Activated CD8-positive, alpha-beta T cell treated with anti-CD3 and anti-CD28 coated beads for 36 hours (primary cell): ENCODE data around the gene RAD51B. TPM values are rescaled to one million over a fixed set of nuclear protein-coding genes. Genes with fewer than 3 reads are reported as not detected.

ENCODE experiments used
- ATAC-seq: fragments of 200-7000 bp; cut with Tn5 transposase; one replicate; pipeline ENCODE4 v1.10.0; 2021; ENCODE audit warnings: mild to moderate bottlenecking, moderate library complexity
- CTCF ChIA-PET: fragments of 350-600 bp; sonication (Branson Sonifier 250); formaldehyde crosslinking; loops from one replicate; lab custom pipeline; 2021; ENCODE audit warnings: antibody characterized with exemption; lab: Charles Lee
- POLR2A ChIA-PET: fragments of 350-600 bp; sonication (Branson Sonifier 250); formaldehyde crosslinking; loops from one replicate; lab custom pipeline; 2021; ENCODE audit warnings: antibody characterized with exemption; lab: Charles Lee
- DNase-seq: peaks from one replicate; pipeline ENCODE4 v3.0.0-alpha.2; 2020
- H3K27ac Mint-ChIP-seq: one replicate; pipeline ENCODE4 v1.8.0; 2021; ENCODE audit warnings: mild to moderate bottlenecking, mixed read lengths
- H3K27me3 Mint-ChIP-seq: one replicate; pipeline ENCODE4 v1.8.0; 2021; ENCODE audit warnings: mixed read lengths
- H3K36me3 Mint-ChIP-seq: one replicate; pipeline ENCODE4 v1.8.0; 2021; ENCODE audit warnings: low read depth, mixed read lengths
- H3K4me1 Mint-ChIP-seq: one replicate; pipeline ENCODE4 v1.8.0; 2021; ENCODE audit warnings: low read depth, mixed read lengths
- H3K4me3 Mint-ChIP-seq: one replicate; pipeline ENCODE4 v1.8.0; 2021; ENCODE audit warnings: mild to moderate bottlenecking, moderate library complexity, mixed read lengths
- H3K9me3 Mint-ChIP-seq: one replicate; pipeline ENCODE4 v1.8.0; 2021; ENCODE audit warnings: mixed read lengths
- CTCF ChIP-seq: fragments of 200-600 bp; IDR thresholded peaks from one replicate; pipeline ENCODE4 v1.8.0; 2022; ENCODE audit warnings: antibody characterized with exemption, mild to moderate bottlenecking
- intact Hi-C: fragments of 100-400 bp; cut with micrococcal nuclease; formaldehyde crosslinking; loops from one replicate; pipeline ENCODE4 v1.10.0; 2022
- total RNA-seq, 2 experiments: library from RNA; stranded (reverse); gene quantifications; one replicate each; pipeline ENCODE4 v1.2.3, GENCODE V29; 2021

The RAD51B gene
- total RNA-seq, 2 experiments from 2014 or later, result 38.2 to 40.6 TPM

GRCh38 chr14:68401855-68402254, 582.3 kb downstream of the RAD51B start:
- POLR2A ChIA-PET, result interaction anchor here (1.5 kb wide), 1 partner anchor 9 kb away, joined by 3 read pairs; no protein-coding TSS in a partner anchor
- H3K27ac Mint-ChIP-seq, result peak overlapping the region; percentile 74
- CTCF ChIA-PET, result interaction anchor here (1.3 kb wide), 1 partner anchor 442 kb away, joined by 4 read pairs; no protein-coding TSS in a partner anchor

GRCh38 chr14:68402525-68403101, 583.0 kb downstream of the RAD51B start:
- ATAC-seq (no peak), DNase-seq (no peak)
- no peak overlapping the region for H3K4me3 Mint-ChIP-seq
- H3K36me3 Mint-ChIP-seq, result no peaks in the 10 kb centered on the region
- CTCF ChIA-PET, result interaction anchor here (1.7 kb wide), 1 partner anchor 153 kb away, joined by 5 read pairs; no protein-coding TSS in a partner anchor
- H3K27ac Mint-ChIP-seq, result peak overlapping the region; percentile 74
- no peaks in the 10 kb centered on the region for H3K27me3 Mint-ChIP-seq
- no peak for TF ChIP-seq CTCF
- intact Hi-C loops, result no loop called here
- H3K9me3 Mint-ChIP-seq, result no peaks in the 10 kb centered on the region
- H3K4me1 Mint-ChIP-seq, result peaks cover 40% of the 10 kb centered on the region
- POLR2A ChIA-PET, result interaction anchor here (1.5 kb wide), 1 partner anchor 10 kb away, joined by 3 read pairs; no protein-coding TSS in a partner anchor

More at GRCh38 chr14:68401855-68402254, 582.3 kb downstream of the RAD51B start:
- no peaks in the 10 kb centered on the region for H3K27me3 Mint-ChIP-seq
- DNase-seq (peak; percentile 12), ATAC-seq (peak; percentile 44)
- TF ChIP-seq CTCF, result no peak
- no peaks in the 10 kb centered on the region for H3K36me3 Mint-ChIP-seq
- intact Hi-C loops, result no loop called here
- no peak overlapping the region for H3K4me3 Mint-ChIP-seq
- peaks cover 38% of the 10 kb centered on the region for H3K4me1 Mint-ChIP-seq
- no peaks in the 10 kb centered on the region for H3K9me3 Mint-ChIP-seq

- no peak for ATAC-seq
- no peak for TF ChIP-seq CTCF
- intact Hi-C loops, result no loop called here
- CTCF ChIA-PET, result interaction anchor here (0.9 to 1.7 kb wide), 2 partner anchors 154 to 565 kb away, joined by 4 to 5 read pairs; no protein-coding TSS in a partner anchor
- Mint-ChIP-seq H3K27me3 (no peaks in the 10 kb centered on the region), H3K9me3 (no peaks in the 10 kb centered on the region), H3K36me3 (no peaks in the 10 kb centered on the region), H3K27ac (peak overlapping the region; percentile 79), H3K4me1 (peaks cover 46% of the 10 kb centered on the region), H3K4me3 (no peak overlapping the region)
- POLR2A ChIA-PET, result no interaction called here
- DNase-seq, result no peak
Observed at GRCh38 chr14:68403191-68404145, 583.9 kb downstream of the RAD51B start.

- TF ChIP-seq CTCF, result no peak
- Mint-ChIP-seq H3K36me3 (no peaks in the 10 kb centered on the region), H3K4me3 (no peak overlapping the region), H3K9me3 (no peaks in the 10 kb centered on the region), H3K4me1 (peaks cover 50% of the 10 kb centered on the region), H3K27ac (peak overlapping the region; percentile 79), H3K27me3 (no peaks in the 10 kb centered on the region)
- CTCF ChIA-PET, result interaction anchor here (0.9 to 1.7 kb wide), 3 partner anchors 14 to 565 kb away, joined by 3 to 5 read pairs (median 4); no protein-coding TSS in a partner anchor
- POLR2A ChIA-PET, result no interaction called here
- intact Hi-C loops, result no loop called here
- DNase-seq (no peak), ATAC-seq (no peak)
Observed at GRCh38 chr14:68404146-68404527, 584.6 kb downstream of the RAD51B start.
